GM21447 (cell line): Measurements from ENCODE around the gene METTL15.
"Not testable (repeated sequence)": the region's sequence is repeated elsewhere in the genome, so short reads cannot be mapped to it uniquely, and the experiment has no call there.

ENCODE experiments used
- ATAC-seq: cut with Tn5 transposase; IDR thresholded peaks from one replicate; pipeline ENCODE4 v1.9.1; 2021; ENCODE audit not compliant: unreplicated experiment

METTL15 gene

GRCh38 chr11:28284196-28284595 lies 176.0 kb downstream of the METTL15 start:
- no peak for ATAC-seq

- ATAC-seq = no peak
These were observed 181.3 kb downstream of the METTL15 start for GRCh38 chr11:28289444-28289843.

- not testable (repeated sequence) for ATAC-seq
These were observed 182.8 kb downstream of the METTL15 start for GRCh38 chr11:28290995-28291394.

DNA sequence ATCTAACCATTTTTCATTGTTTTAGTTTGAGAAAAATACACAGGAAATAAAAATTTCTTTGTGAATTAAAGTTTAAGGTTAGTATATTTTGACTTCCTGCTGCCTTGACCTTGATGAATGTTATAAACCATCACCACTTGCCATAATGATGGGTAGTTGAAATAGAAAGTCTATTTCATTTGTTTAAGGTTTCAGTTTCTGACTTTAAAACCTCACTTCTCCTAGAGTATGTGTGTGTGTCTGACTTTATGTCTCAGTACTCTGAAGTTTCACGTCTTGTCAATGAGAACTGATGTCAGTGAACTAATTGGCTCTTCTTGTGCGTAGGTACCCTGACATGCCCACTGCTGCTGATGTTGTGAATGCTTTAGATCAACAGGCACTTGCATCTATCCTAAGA lies 188.2 kb downstream of the METTL15 start:
- peak; percentile 99 for ATAC-seq

- no peak for ATAC-seq
These were observed 190.0 kb downstream of the METTL15 start for GRCh38 chr11:28298209-28298608.

DNA sequence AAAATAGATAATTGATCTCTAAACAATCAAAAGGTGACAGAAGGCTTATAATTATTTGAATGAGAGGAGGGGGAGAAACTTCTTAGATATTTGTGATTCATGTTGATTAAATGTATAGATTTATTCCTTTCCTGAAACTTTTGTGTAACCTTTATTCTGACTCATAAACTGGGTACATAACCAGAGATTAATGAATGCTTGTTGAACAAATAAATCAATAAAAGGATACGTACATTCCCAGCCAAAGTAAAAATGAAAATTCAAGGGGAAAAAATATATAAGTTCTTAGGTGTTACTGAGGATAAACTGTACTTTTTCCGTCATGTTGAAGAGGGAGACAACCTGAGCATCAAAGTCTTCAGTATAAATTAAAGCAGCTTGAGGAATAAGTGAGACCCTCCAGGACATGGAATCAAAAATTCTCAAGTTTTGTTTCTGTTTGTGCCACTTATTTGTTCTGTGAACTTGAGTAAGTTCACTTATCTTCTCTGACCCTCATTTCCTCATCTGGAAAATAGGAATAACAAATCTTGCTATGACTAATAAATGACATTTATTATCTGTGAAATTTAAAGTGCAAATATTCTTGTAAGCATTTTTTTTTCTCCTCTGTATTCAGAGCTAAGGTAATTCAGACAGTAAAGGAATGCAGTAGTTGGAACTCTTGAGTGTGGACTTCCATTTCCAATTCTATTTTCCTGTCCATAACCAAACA lies 195.4 kb downstream of the METTL15 start:
- no peak for ATAC-seq

DNA sequence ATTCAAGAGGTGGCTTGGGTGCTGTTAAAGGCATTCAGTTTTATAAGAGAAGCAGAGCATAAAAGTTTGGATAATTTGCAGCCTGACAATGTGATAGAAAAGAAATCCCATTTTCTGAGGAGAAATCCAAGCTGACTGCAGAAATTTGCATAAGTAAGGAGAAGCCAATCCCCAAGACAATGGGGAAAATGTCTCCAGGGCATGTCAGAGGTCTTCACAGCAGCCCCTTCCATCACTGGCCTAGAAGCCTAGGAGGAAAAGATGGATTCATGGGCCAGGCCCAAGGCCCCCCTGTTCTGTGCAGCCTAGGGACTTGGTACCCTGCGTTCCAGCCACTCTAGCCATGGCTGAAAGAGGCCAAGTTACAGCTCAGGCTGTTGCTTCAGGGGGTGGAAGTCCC lies 207.3 kb downstream of the METTL15 start:
- no peak for ATAC-seq

- no peak for ATAC-seq
These were observed 210.7 kb downstream of the METTL15 start for GRCh38 chr11:28318871-28319270.

DNA sequence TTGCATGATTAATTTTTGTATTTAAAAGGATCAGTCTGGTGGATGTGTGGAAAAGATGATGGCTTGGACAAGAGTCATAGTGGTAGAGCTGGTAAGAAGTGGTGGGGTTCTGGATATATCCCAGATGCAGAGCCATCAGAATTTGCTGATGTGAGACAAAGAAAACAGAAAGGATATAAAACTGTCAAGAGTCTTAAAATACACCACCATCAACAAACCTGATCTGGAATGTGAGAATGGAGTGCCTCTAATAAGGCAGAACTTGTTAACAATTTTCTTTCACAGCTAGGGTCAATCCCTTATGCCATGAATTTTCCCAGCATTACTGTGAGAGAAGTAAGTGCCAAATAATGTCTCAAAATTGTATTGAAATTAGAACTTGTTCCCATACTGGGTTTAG lies 215.4 kb downstream of the METTL15 start:
- ATAC-seq = no peak

DNA sequence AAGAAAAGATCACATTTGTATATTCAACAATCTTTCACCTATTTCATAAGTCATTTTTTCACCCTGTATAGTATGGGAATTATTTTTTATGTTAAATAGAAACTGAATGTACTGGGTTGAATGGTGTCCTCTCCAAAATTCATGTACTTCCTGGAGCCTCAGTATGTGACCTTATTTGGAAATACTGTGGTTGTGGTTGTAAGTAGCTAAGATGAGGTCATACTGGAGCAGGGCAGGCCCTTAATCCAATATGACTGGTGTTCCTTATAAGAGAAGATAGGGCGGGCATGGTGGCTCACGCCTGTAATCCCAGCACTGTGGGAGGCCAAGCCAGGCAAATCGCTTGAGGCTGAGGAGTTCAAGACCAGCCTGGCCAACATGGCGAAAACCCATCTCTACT lies 224.2 kb downstream of the METTL15 start:
- ATAC-seq = not testable (repeated sequence)

GRCh38 chr11:28337701-28338100 lies 229.5 kb downstream of the METTL15 start:
- no peak for ATAC-seq

GRCh38 chr11:28338371-28338770 lies 230.2 kb downstream of the METTL15 start:
- ATAC-seq = no peak

GRCh38 chr11:28339488-28339887 lies 231.3 kb downstream of the METTL15 start:
- no peak for ATAC-seq

DNA sequence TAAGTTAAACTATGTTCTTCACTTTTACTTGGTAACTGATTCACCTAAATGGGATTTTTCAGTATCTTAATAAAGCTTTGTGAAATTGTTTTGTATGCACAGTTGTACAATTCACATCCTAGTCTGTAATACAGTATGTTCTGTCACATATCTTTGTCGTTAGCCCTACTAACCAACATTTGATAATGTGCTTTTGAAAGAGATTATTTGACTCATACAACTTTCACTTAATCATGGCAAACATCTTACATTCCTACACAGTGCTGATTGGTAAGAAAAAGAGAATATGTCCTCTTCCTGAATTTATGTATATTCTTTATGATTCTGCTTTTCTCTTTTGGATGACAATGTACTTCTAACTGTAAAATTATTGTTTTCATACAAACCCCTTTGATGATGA lies 234.5 kb downstream of the METTL15 start:
- ATAC-seq = no peak

DNA sequence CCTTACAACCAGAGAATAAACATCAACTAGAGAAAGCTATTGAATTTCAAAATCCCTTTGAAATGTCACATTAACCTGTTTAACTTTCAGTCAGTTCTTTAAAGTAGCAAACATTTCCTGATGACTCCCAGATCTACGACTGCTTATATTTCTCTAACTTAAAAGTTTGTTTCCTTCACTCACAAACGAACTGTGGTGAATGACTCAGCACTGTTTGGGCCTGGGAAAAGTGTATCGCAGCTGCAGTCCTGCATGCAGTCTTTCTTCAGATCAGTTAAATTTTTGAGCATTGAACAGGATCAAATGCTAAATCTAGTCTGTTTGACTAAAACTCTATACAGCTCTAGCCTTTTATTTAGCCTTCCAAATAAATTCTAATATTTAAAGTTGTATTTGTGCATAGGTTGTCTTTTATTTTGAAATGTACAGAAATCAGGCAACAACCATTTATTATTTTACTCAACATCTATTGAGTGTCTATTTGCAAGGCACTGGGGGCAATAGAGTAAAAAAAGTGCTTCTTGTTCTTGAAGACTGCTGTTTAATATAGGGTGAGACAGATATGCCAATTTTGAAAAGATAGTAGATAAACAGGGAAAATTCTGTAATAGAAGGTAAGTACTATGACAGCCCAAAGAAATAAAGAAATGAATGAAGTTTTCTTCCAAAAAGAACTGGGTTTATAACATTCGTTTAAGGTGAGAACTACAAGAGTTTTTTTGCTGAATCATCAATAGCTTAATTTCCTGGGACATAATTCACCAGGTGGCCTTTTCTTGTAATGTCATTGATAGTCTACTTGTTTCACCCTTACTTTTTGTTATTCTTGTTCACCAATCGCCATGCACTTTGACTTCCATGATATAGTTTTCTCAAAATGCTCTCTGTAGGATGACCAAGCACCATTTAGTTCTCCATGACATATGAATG lies 235.4 kb downstream of the METTL15 start:
- ATAC-seq = no peak

GRCh38 chr11:28346209-28346608 lies 238.0 kb downstream of the METTL15 start:
- ATAC-seq = no peak

- ATAC-seq = no peak
These were observed 238.5 kb downstream of the METTL15 start for GRCh38 chr11:28346721-28347120.

GRCh38 chr11:28347371-28347770 lies 239.2 kb downstream of the METTL15 start:
- no peak for ATAC-seq

DNA sequence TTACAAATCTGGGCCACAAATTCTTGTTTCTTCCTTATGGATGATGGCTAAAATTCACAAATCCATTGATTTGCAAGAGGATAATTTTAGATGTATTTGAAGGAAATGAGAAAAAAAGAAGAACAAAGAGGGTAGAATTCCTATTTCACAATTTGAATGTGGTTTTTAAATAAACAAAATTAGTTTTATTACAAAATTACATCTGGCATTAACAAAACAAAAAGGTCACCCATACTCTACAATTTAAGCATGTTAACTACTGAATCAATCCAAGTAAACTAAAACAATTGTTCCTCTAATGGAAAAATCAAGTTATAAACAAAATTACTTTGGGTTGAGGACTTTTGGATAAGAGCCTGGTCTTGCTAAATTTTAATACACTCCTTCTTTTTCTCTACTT lies 242.0 kb downstream of the METTL15 start:
- ATAC-seq = no peak

DNA sequence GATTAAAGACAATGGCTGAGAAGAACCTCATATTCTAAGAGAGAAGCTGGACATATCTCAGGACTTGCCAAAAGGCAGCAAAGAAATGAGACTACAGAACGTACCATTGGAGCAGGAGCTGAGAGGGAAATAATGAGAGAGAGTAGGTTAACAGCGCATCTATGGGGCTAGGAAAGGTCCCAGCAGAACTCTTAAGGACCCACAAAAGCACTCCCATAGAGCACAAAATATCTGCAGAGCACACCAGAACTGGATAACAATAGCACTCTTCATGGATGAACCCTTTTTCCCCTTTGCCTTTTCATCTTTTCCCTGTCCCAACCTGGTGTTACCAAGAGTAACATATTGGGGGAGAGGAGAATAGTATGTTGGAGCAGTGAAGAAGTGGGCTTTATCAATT lies 245.8 kb downstream of the METTL15 start:
- ATAC-seq = no peak

DNA sequence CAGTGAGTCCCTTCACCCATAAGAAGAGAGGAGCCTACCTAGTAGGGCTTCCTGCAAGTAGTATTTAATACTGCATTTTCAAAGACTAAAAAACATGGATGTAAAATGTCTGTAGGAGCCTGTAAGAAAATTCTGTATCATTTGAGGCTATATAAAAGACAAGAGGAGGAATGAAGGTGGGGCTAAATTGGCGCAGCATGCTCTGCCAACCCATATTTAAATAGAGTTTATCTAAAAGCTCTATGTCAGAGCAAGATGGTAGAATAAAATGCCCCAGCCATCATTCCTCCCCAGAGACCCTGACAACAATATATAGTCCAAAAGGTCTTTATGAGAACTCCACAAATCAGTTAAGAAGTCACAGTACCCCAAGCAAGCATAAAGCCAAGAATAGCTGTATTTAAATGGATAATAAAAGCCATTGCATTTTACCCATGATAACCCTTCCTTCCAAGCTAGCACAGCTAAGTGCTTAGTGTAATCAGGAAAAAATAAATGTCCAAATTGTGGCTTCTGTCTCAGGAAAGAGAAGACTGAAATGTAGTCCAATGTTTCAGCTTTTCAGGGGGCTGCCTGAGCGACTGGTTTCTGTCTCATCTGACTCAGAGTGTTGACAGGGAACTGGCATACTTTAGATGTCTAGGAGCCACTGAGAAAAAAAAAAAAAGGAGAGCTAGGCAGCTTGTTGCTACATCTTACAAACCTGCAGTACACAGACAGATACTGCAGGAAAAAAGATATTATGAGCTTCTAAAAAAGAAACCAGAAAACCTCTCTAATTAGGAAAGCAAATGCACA lies 258.6 kb downstream of the METTL15 start:
- ATAC-seq = no peak
